GM12878 (cell line): Measurements from ENCODE around the gene RTF1.

Experiments
- BHLHE40 ChIP-seq, 2 experiments: fragments of 450-650 bp in 1 of 2; IDR thresholded peaks; 2 replicates each; pipeline ENCODE4 v1.6.1; 2011 to 2017; ENCODE audit warnings: low read depth in 2 of 2, borderline replicate concordance in 1 of 2, improper control_type of control experiment in 1 of 2, low read length in 1 of 2, mild to moderate bottlenecking in 1 of 2
- CHD4 ChIP-seq: fragments of 200-600 bp; sonication (generic); IDR thresholded peaks from 2 replicates; pipeline ENCODE4 v1.6.1; 2016; ENCODE audit warnings: mild to moderate bottlenecking
- CTCF ChIP-seq, 3 experiments: IDR thresholded peaks in 2 of 3; conservative IDR thresholded peaks in 1 of 3; 2 replicates each; pipeline ENCODE4 v1.5.1; 2011; ENCODE audit warnings: low read depth in 3 of 3, low read length in 3 of 3, mild to moderate bottlenecking in 3 of 3, control low read depth in 2 of 3, moderate library complexity in 2 of 3, inconsistent platforms in 1 of 3, mixed read lengths in 1 of 3; ENCODE audit not compliant: control insufficient read depth in 2 of 3, insufficient read depth in 1 of 3; ENCODE audit errors: extremely low read depth in 1 of 3
- FOXM1 ChIP-seq: IDR thresholded peaks from 2 replicates; pipeline ENCODE4 v1.6.1; 2012; ENCODE audit warnings: low read depth, mild to moderate bottlenecking, inconsistent platforms, low read length, moderate library complexity
- POLR2A ChIP-seq: IDR thresholded peaks from 2 replicates; pipeline ENCODE4 v1.6.1; 2011; ENCODE audit warnings: low read depth, mild to moderate bottlenecking, low read length
- POLR2AphosphoS5 ChIP-seq: IDR thresholded peaks from 2 replicates; pipeline ENCODE4 v1.6.1; 2011; ENCODE audit warnings: mild to moderate bottlenecking, low read length, inconsistent platforms
- RFX5 ChIP-seq: IDR thresholded peaks from 2 replicates; pipeline ENCODE4 v1.6.1; 2011; ENCODE audit warnings: low read depth, low read length, improper control_type of control experiment
- SPI1 ChIP-seq: IDR thresholded peaks from 2 replicates; pipeline ENCODE4 v1.6.1; 2011; ENCODE audit warnings: low read depth, mild to moderate bottlenecking, low read length, moderate library complexity, borderline replicate concordance; ENCODE audit not compliant: insufficient read depth
- TBL1XR1 ChIP-seq: IDR thresholded peaks from 2 replicates; pipeline ENCODE4 v1.6.1; 2012; ENCODE audit warnings: low read depth, low read length, improper control_type of control experiment

GRCh38 chr15:41416742-41417417 lies at the start of gene RTF1:
- TF ChIP-seq FOXM1: no peak
- TF ChIP-seq RFX5: no peak
- peak; percentile 92 for TF ChIP-seq POLR2A
- TF ChIP-seq POLR2AphosphoS5: peak; percentile 79
- no peak for TF ChIP-seq CHD4
- TF ChIP-seq CTCF (IDR thresholded peaks at IDR 0.05 in 2 of 3, conservative IDR thresholded peaks at IDR 0.05 in 1 of 3; ENCODE audit: control insufficient read depth in 2 of 3, extremely low read depth in 1 of 3, insufficient read depth in 1 of 3, low read depth in 3 of 3, low read length in 3 of 3): no peak
- TF ChIP-seq BHLHE40 (IDR thresholded peaks at IDR 0.05; ENCODE audit: borderline replicate concordance in 1 of 2, low read depth in 2 of 2, low read length in 1 of 2): peak; percentile 64 to 84; a peak in 2 of 4 replicates
- TF ChIP-seq SPI1: no peak
- TF ChIP-seq TBL1XR1: no peak
